ENCODE data around the gene C16orf46. TPM values are rescaled to one million over a fixed set of nuclear protein-coding genes. Genes with fewer than 3 reads are reported as not detected.

C16orf46 gene
- total and polyA plus RNA-seq, 2 of the 4 experiments (the other 2 are of a cell fraction) = 0.27 to 0.72 TPM

DNA sequence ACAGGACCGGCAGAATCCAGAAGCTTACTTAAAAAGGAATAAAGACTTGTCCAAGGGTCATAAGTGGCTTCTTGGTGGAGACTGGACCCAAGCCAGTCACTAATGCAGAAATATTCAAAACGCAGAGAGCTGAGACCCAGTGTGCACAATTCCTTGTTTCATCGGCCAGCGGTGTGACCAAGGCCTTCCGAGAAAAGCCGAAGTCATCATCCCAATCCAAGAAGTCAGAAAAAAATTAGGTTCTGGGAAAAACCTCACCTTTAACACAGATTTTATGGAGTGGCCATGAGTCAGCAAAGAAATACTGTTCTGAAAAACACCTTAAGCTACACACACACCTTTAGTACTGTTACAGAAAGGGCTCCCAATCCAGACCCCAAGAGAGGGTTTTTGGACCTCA lies 20.2 kb upstream of the C16orf46 start:
- Histone ChIP-seq H4K91ac (ENCODE audit: insufficient read depth, low read depth, low read length) (no peak overlapping the region), H3K4me2 (ENCODE audit: low read depth, low read length) (no peak overlapping the region), H3K9me1 (ENCODE audit: insufficient read depth, low read length) (no peaks in the 10 kb centered on the region), H4K5ac (ENCODE audit: low read depth, low read length) (no peak overlapping the region), H2BK120ac (ENCODE audit: low read depth, low read length) (no peak overlapping the region), H2BK20ac (ENCODE audit: low read depth, low read length) (no peak overlapping the region), H3K14ac (replicated peaks; ENCODE audit: low read depth, low read length) (no peak overlapping the region), H3K79me1 (ENCODE audit: low read depth in 1 of 2, low read length in 2 of 2) (peaks cover 6 to 18% of the 10 kb centered on the region in 2 experiments; a peak in 3 of 4 replicates), H3K18ac (ENCODE audit: low read depth, low read length) (no peak overlapping the region), H3K27me3 (ENCODE audit: control insufficient read depth, insufficient read depth, low read length) (no peaks in the 10 kb centered on the region; the same call in 1 of the 2 replicates), H3K4me1 (ENCODE audit: control insufficient read depth, insufficient read depth, low read length) (0 out of 2 replicates have a peak, but pooled peaks cover 2% of the 10 kb centered on the region), H3K4ac (ENCODE audit: low read depth, low read length) (no peak overlapping the region), H2BK15ac (ENCODE audit: low read depth, low read length) (no peak overlapping the region), H3K9ac (ENCODE audit: low read depth, low read length) (no peak overlapping the region), H2AFZ (replicated peaks; ENCODE audit: low read length, poor library complexity) (no peak overlapping the region), H3K9me3 (ENCODE audit: control insufficient read depth, insufficient read depth, low read length) (no peaks in the 10 kb centered on the region), H2BK5ac (ENCODE audit: low read depth, low read length, poor library complexity, severe bottlenecking) (no peak overlapping the region), H2AK5ac (ENCODE audit: low read depth, low read length) (no peak overlapping the region), H4K20me1 (ENCODE audit: insufficient read depth, low read length) (no peaks in the 10 kb centered on the region), H3K4me3 (ENCODE audit: insufficient read depth, low read depth, low read length) (no peak overlapping the region), H3K36me3 (ENCODE audit: control insufficient read depth, insufficient read depth, low read length) (no peaks in the 10 kb centered on the region), H3K27ac (ENCODE audit: insufficient read depth, low read length) (no peak overlapping the region), H3K56ac (ENCODE audit: extremely low read depth, insufficient read depth, low read length) (no peak overlapping the region), H4K8ac (ENCODE audit: low read depth in 2 of 2, low read length in 2 of 2) (no peak overlapping the region), H3K23ac (ENCODE audit: low read depth, low read length) (no peak overlapping the region), H2AK9ac (replicated peaks; ENCODE audit: low read depth, low read length, poor library complexity) (no peak overlapping the region)
- ChIA-PET CTCF (no interaction called here), POLR2A (ENCODE audit: unreplicated experiment) (no interaction called here)
- in situ Hi-C loops (cut with MboI; ENCODE audit: low sequenced_read_pairs) = no loop called here
- DNase-seq = no peak
- BruUV-seq (replicated peaks) = no TSS peak
- 100% methylated on average over 5 of the region's 6 CpGs; no CpG with 5 or more reads in 1 of the 2 experiments for WGBS, 2 experiments (ENCODE audit: extremely low coverage in 2 of 2, insufficient read length in 1 of 2)
- no peak for ATAC-seq (ENCODE audit: low read depth)
- intact Hi-C loops (cut with micrococcal nuclease) = loop anchor here (2.0 to 10.0 kb wide), 4 partner anchors 60 to 922 kb away; partner anchors contain the start of genes ATMIN and GAN
- no peak for TF ChIP-seq POLR2A (IDR thresholded peaks at IDR 0.05; ENCODE audit: low read depth, low read length)
- dilution Hi-C loops (cut with HindIII; ENCODE audit: low sequenced_read_pairs, unreplicated experiment) = no loop called here
